ENCODE measurements around the gene RPRD1B. TPM values are rescaled to one million over a fixed set of nuclear protein-coding genes. Genes with fewer than 3 reads are reported as not detected.

RPRD1B gene
- total and polyA plus RNA-seq, 2 donors (not counting 3 experiments of a cell fraction or from before 2014, with no cell fraction given), result 13.0 to 29.3 TPM

DNA sequence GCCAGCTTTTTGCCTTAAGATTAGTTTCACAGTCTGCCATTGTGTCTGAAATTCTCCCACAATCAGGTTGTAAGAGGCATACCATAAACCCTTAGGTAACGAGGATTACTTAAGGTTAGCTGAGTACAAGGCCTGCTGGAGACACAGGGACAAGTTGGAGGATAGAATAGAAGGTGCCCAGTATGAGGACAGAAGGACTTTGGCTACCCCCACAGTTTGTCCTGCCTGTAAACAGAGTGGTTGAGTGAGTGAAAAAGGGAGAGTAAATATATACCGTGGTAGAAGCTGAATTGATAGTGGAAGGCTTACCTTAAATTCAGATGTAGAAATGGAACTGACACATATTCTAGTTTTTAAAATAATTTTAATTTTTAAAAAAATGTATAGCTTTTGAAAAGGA is 19.3 kb downstream of the RPRD1B start:
- Histone ChIP-seq H3K4me1 (ENCODE audit: control insufficient read depth, extremely low read depth, insufficient read depth, low read length) (peaks cover 31% of the 10 kb centered on the region), H3K4me2 (ENCODE audit: insufficient read depth, low read length) (no peak overlapping the region), H3K36me3 (ENCODE audit: control insufficient read depth in 2 of 2, extremely low read depth in 1 of 2, insufficient read depth in 2 of 2, low read length in 2 of 2) (peaks cover 0 to 3% of the 10 kb centered on the region in 2 experiments), H2AFZ (ENCODE audit: low read depth, low read length) (no peak overlapping the region), H3K27me3 (ENCODE audit: control insufficient read depth in 2 of 2, insufficient read depth in 2 of 2, low read length in 2 of 2) (no peaks in the 10 kb centered on the region), H3K79me2 (ENCODE audit: control insufficient read depth, insufficient read depth, low read length) (peaks cover 45% of the 10 kb centered on the region), H3K27ac (ENCODE audit: insufficient read depth, low read depth, low read length) (no peak overlapping the region), H3K9me1 (replicated peaks; ENCODE audit: control insufficient read depth, extremely low read depth, insufficient read depth, low read length) (no peaks in the 10 kb centered on the region), H3K9ac (replicated peaks; ENCODE audit: extremely low read depth, insufficient read depth, low read length) (no peak overlapping the region), H3K9me3 (replicated peaks; ENCODE audit: control insufficient read depth, insufficient read depth, low read length) (no peaks in the 10 kb centered on the region), H4K20me1 (replicated peaks; ENCODE audit: control insufficient read depth, extremely low read depth, insufficient read depth, low read length) (no peaks in the 10 kb centered on the region), H3K4me3 (replicated peaks in 1 of 3; ENCODE audit: insufficient read depth in 1 of 3, low read depth in 1 of 3, low read length in 3 of 3) (no peak overlapping the region)
- ChIA-PET CTCF (interaction anchor here (0.8 to 1.5 kb wide), 4 partner anchors 9 to 20 kb away, joined by 3 to 6 read pairs (median 4); partner anchors contain the start of genes RPRD1B and TTI1), POLR2A (interaction anchor here (0.7 kb wide), 1 partner anchor 110 kb away, joined by 5 read pairs; no protein-coding TSS in a partner anchor)
- TF ChIP-seq POLR2A (IDR thresholded peaks at IDR 0.05; ENCODE audit: low read depth, low read length) (no peak), EZH2 (IDR thresholded peaks at IDR 0.05; ENCODE audit: borderline replicate concordance, low read depth, low read length, severe bottlenecking) (no peak), MYC (IDR thresholded peaks at IDR 0.05; ENCODE audit: low read depth, low read length) (no peak), POLR2AphosphoS5 (IDR thresholded peaks at IDR 0.05; ENCODE audit: insufficient read depth, low read depth, low read length) (no peak), GATA2 (IDR thresholded peaks at IDR 0.05; ENCODE audit: insufficient read depth, insufficient read length, low read depth, low read length) (no peak), JUN (IDR thresholded peaks at IDR 0.05; ENCODE audit: borderline replicate concordance, insufficient read depth, insufficient read length, low read depth) (no peak), FOS (IDR thresholded peaks at IDR 0.05; ENCODE audit: borderline replicate concordance, insufficient read depth, low read length) (no peak)
- TF ChIP-seq, protein P1, sequence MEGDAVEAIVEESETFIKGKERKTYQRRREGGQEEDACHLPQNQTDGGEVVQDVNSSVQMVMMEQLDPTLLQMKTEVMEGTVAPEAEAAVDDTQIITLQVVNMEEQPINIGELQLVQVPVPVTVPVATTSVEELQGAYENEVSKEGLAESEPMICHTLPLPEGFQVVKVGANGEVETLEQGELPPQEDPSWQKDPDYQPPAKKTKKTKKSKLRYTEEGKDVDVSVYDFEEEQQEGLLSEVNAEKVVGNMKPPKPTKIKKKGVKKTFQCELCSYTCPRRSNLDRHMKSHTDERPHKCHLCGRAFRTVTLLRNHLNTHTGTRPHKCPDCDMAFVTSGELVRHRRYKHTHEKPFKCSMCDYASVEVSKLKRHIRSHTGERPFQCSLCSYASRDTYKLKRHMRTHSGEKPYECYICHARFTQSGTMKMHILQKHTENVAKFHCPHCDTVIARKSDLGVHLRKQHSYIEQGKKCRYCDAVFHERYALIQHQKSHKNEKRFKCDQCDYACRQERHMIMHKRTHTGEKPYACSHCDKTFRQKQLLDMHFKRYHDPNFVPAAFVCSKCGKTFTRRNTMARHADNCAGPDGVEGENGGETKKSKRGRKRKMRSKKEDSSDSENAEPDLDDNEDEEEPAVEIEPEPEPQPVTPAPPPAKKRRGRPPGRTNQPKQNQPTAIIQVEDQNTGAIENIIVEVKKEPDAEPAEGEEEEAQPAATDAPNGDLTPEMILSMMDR (IDR thresholded peaks at IDR 0.05; ENCODE audit: extremely low read depth in 1 of 2, insufficient read depth in 1 of 2, low read depth in 1 of 2, low read length in 2 of 2), result no peak
- TF ChIP-seq, protein P2, sequence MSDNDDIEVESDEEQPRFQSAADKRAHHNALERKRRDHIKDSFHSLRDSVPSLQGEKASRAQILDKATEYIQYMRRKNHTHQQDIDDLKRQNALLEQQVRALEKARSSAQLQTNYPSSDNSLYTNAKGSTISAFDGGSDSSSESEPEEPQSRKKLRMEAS (IDR thresholded peaks at IDR 0.05; ENCODE audit: insufficient read depth, insufficient read length), result no peak
- DNase-seq (ENCODE audit: low read depth, low spot score) (no peak), FAIRE-seq (no peak)
- dilution Hi-C loops (cut with MboI; ENCODE audit: extremely low pct_ligation_motif_present, low sequenced_read_pairs) (no loop called here), intact Hi-C loops (cut with micrococcal nuclease) (loop anchor here (10.0 kb wide), 1 partner anchor 272 kb away; no protein-coding TSS in a partner anchor)
- no TSS peak for BruUV-seq (replicated peaks)
